ENCODE measurements around the gene PNMA6F.

The PNMA6F gene

DNA sequence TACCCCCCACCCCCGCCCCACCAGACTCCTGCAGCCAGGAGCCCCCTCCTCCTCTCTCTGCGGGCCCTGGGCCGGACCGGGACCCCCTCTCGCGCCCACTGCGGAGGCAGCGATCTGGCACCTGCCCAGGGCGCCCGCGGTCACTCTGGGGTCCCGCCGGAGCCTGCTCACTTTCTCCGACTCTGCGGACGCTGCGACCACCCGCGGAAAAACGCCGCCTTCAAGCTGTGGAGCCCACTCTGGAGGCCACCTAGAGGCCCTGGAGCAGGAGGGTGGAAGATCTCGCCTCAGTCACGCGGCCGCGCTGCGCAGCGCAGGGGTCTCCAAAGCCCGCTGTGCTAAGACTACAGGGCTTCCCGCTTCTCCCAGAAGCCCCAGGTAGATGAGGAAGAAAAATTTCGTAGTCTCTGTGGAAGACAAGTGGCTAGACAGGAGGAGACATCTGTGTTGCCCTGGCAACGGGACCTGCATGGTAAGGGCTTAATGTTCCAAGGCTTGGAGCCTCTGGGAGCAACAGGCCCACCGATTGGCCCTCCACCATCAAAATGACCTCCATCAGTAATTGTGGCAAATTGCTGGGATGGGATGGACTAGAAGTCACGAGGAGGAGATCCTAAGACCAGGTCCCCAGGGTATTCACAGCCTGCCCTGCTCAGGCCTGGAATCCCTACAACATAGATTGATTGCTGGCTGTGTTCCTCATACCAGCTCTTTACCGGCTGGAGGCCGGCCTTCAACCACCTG is at the start of gene PNMA6F:
Gene PNMA6F, minus strand, starts transcription at position 387 of the 744 bp plus-strand sequence. CDS start 1,093 bp downstream, outside the sequence.
- no peak for DNase-seq (ENCODE audit: low spot score)

DNA sequence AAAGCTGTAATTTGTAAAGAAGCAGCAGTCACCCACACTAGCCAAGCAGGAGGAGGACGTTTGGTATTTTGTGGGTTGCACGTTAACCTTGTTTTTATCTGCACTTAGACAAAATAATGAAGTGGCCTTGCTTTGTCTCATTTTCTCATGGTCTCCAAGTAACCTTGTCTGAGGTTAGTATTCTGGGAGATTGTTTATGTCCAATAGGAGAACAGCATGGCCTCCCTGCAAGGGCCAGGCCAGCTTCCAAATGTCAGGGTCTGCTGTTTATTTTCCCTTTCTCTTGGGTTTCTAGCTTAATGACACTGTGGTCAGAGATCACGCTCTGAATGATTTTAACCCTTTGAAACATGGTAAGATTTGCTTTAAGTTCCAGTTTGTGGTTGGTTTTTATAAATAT is 49.7 kb upstream of the PNMA6F start:
- DNase-seq (ENCODE audit: low spot score), result no peak

DNA sequence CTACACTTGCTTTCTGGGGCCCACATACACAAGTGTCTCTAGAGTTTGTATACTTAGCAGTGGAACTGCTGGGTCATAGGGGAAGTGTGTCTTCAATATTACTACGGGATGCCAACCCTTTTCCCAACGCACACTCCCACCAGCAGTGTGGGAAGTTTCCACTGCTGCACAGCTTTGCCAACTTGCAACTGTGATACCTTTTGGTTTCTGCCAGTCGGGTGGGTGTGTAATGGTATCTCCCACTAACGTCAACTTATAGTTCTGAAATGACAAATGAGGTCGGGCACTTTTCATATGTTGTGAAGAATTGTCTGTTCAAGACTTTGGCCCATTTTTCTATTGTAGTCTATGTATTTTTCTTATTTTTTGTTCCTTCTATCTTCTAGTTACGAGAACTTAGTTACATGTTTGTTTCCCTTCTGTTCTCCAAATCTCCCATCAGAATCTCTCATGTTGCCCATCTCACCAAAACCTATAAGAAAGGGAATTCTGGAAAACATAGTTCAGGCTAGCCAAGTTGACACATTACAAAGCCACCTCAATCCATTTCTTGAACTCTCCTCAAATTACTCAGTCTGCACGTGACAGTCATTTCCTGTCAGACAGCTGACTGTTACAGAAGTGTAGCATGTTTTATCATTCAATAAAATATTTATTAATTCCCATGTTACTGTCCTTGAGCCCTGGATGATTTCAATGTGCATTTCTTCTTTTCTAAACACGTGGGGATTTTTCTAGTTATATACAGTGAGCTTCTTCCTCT is 48.9 kb upstream of the PNMA6F start:
- DNase-seq (ENCODE audit: low spot score), result no peak

DNA sequence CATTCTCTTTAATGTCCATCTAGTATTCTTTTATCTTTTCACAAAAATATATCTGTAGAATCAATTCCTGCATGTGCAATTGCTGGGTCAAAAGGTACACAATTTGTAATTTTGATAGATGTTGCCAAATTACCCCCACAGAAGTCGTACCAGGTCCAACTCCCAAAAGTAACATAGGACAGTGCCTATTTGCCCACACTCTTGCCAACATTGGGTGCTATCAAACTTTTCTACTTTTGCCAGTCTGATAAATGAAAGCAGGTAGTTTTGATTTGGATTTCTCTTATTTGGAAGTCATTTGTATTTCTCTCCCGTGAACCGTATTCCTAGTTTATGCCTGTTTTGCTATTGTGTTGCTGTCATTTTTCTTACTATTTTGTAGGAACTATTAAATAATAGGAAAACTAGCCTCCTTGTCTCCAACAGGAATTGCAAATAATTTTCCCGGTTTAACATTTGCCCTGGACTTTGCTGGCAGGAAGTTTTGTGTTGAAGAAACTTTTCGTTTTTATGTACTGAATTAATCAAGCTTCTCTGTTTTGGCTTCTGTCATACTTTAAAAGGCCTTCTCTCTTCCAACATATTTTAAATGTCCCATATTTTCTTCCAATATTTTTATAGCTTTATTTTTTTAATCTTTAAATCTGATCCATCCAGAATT is 45.4 kb upstream of the PNMA6F start:
- no peak for DNase-seq (ENCODE audit: low spot score)

DNA sequence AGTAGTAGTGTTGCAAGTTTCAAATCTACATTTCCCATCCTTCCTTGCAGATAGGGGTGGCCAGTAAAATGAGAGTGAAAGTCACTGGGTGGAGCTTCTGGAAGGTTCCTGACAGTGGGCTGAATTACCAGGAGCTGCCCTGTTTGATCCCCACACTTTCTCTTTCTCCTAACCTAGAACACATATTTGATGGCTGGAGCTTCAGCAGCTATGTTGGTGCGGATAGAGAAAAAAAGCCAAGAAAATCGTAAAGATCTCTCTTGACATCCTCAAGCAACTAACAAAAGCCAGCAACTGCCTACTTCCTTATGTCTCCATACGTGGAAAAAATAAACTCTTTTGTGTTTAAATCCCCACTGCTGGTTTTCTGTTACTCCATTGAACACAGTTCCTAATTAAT is 44.6 kb upstream of the PNMA6F start:
- no peak for DNase-seq (ENCODE audit: low spot score)

DNA sequence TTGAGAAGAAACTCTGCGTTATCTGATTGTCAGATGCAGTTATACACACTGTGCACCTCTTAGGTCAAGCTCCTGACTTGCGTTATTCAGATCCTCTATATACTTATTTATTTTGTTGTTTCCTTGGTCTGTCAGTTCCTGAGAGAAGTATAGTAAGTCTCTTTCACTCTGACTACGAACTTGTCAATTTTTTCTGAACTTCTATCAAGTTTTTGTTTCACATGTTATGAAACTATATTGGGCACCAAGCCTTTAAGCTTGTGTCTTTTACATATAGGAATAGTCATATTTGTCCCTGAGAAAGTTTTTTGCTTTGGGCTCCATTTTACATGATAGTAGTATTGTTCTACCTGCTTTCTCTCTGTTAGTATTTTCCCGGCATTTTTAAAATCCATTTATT is 44.1 kb upstream of the PNMA6F start:
- DNase-seq (ENCODE audit: low spot score), result no peak

DNA sequence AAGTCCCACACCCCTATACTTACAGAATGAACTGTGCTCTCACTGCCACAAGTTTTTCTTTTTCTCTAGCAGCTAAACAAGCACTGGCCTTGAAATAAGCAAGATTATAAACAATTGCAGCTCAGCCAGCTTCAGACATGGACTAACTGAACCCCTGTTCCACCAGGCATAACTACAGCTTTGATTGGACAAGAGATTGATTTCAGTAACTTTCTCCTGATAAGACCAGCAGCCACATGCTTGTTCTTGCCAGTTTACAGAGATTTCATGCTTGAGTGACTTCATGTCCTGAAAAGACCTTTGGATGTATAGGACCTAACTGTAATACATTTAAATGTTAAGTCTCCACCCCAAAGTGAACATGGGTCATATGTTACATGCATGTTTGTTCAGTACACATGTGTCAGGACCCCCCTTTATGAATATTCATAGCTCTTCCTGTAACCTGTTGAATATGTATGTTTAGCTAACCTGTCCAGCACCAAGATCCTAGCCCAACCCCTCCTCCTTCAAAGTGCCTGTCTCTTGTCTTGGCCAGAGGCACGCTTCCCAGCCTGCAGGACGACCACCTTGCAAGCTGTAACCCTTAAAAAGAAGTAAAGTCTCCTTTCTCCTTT is 40.3 kb upstream of the PNMA6F start:
- DNase-seq (ENCODE audit: low spot score), result no peak

DNA sequence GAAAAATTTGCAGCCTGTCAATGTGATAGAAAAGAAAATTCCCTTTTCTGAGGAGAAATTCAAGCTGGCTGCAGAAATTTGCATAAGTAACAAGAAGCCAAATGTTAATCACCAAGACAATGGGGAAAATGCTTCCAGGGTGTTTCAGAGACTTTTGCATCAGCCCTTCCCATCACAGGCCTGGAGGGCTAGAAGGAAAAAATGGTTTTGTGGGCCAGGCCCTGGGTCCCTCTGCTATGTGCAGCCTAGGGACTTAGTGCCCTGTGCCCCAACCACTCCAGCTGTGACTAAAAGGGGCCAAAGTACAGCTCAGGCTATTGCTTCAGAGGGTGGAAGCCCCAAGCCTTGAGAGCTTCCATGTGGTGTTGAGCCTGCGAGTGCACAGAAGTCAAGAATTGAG is 36.3 kb upstream of the PNMA6F start:
- no peak for DNase-seq (ENCODE audit: low spot score)

DNA sequence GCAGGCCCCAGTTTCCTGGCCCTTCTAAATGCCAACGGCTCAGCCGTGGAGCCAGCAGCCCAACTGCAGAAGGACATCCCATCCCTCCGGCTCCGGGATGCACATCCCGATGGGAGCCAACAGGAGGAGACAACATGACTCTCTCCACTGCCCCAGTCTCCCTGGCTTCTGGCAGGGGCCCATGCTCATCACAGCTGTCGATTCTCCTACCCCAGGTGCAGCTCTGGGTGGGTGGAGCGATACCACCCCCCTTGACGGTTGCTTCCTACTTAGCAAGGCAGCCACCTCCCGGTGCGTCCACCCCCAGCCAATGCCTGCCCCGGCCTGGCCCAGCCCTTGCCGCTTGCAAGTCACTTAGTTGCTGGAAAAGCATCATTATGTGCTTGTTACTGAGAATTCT is 31.8 kb upstream of the PNMA6F start:
- DNase-seq (ENCODE audit: low spot score), result no peak

DNA sequence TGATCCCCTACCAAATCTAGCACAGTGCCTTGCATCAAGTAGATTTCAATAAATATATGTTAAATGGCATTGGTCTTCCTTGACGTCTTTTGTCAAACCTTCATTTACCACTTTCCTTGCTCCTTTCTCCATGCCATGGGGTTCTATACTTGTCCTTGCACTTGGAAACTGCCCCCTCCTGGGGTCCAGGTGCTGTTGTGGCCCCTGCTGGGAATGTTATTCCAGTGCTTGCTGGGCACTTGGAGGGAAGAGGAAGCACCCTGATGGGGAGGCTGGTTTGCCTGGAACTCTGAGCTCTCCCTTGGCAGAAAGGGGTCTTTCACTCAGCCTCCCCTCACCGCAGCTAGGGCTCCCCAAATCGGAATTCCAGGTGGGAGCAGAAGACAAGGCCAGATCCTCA is 31.3 kb upstream of the PNMA6F start:
- no peak for DNase-seq (ENCODE audit: low spot score)

DNA sequence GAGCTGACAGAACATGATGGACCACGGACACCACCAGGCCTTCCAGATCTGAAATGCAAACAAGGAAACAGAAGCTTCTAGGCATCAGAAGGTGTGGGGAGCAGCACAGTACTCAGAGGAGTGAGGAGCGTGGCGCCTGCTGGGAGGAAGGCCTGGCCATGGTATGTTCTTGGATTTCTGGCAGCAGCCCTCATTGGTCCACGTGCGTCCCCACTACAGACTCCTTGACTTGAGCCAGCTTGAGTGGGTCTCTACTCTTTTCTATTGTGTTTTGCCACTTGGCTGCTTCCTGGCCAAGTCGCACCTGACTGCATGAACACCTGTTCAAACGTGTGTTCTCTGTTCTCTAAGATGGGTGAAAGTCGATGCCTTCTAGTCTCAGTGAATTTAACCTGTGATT is 30.4 kb upstream of the PNMA6F start:
- no peak for DNase-seq (ENCODE audit: low spot score)

DNA sequence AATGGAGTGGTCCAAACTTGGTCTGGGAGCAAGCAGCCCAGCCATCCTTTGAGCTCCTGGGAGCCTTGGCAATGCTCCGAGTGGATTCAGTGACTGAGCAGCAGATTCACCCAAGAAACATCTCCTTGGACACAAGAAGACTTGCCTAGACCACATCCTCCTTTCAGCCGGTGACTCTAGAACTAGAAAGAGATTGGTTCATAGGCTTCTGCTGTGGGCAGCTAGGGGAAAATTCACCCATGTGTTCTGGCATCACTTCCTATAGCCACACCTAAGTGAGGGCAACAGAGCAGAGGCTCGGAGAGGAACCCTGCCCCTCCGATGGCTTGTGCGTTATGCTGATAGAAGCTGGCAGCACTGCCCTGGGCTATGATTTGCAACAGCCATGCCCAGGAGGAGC is 28.4 kb upstream of the PNMA6F start:
- DNase-seq (ENCODE audit: low spot score), result no peak

DNA sequence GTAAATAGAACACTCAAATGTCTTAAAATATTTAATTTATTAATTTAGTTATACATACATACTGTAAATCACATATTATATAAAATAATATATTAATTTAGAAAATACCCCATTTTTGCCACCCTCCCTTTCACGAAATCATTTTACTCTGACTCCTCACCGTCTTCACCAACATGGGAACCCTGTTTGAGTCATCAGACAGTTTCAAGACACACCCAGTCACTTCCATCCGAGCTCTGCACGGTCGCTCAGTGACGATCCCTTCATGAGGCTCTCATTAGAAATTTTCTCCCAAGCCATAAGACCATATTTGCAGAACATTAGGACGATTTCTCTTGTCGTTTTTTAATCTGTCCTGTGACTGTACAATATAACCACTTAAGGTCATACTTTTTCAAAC is 26.9 kb upstream of the PNMA6F start:
- no peak for DNase-seq (ENCODE audit: low spot score)

DNA sequence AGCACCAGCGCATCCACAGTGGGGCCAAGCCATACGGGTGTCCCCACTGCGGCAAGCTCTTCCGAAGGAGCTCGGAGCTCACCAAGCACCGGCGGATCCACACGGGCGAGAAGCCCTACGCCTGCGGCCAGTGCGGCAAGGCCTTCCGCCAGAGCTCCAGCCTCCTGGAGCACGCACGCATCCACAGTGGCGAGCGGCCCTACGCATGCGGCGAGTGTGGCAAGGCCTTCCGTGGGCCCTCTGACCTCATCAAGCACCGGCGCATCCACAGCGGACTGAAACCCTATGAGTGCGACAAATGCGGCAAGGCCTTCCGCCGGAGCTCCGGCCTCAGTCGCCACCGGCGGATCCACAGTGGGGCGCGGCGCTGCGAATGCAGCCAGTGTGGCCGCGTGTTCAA is 26.0 kb upstream of the PNMA6F start:
- DNase-seq (ENCODE audit: low spot score), result no peak

DNA sequence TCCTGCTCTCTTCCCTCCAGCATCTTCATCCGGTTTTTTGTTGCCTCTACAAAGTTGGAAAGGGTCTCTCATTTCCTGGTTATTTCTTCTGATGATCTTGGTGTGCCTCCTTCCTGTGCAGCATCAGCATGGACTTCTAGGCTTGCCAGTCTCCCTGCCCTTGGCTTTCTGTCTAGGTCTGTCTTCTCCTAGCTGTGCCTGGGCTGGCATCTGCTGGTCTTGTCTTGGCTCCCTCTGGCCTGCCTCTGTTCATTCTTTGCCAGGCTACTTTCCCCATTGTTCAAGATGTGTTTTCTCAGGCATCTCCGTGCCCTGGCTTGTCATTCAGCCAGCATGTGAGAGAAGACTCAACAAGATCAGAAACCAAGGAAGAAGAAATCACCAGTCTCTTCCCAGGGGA is 22.1 kb upstream of the PNMA6F start:
- no peak for DNase-seq (ENCODE audit: low spot score)

DNA sequence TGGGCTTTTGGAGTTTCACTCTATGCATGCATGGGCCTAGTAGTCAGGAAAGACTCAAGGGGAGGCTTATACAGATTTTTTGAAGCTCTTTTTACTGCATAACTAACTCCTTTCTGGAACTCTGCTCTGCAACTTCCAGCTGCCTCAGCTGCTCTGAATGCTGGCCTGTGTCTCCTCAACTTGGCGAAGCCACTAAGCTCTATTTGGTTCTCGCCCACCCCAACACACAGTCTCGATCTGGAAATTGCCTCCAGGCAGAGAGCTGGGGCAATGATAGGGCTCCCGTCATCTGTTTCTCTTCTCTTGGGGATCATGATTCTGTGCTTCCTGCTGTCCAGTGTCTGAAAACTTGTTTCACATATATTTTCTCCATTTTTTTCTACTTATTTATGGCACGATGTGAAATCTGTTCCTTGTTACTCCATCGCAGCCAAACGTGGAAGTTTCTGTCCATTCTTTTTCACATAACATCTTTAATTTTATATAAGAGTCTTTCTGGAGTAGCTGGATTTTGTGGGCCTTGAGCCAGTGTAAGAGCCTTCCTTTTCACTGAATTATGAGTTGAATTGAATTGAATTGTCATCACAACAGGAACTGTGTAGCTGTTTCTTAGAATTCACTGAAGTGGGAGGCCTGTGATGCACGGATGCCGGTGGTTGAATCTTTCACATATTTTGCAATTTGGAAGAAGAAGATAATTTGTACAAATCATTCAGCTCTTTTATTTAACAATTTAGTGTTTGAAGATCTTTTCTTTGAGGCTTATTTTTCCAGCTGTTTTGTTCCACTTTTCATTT is 21.4 kb upstream of the PNMA6F start:
- DNase-seq (ENCODE audit: low spot score), result no peak

DNA sequence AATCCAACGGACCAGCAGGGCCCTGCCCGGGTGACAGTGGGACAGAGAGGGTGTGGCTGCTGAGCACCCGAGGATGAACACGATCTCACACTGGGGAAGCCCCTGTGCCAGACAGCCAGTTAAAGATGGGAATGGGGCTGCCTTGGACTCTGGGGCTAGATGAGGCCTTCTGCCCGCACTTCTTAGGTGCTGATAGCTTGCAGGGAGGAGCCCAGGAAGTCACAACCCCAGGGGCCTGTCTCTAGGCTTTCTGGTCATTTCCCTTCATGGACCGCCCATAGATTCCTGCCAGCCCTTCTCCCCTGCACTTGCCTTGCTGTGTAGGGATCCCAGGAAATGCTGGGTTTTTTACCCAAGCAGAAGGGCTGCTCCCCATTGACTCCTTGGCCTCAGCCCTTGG is 18.5 kb upstream of the PNMA6F start:
- no peak for DNase-seq (ENCODE audit: low spot score)

DNA sequence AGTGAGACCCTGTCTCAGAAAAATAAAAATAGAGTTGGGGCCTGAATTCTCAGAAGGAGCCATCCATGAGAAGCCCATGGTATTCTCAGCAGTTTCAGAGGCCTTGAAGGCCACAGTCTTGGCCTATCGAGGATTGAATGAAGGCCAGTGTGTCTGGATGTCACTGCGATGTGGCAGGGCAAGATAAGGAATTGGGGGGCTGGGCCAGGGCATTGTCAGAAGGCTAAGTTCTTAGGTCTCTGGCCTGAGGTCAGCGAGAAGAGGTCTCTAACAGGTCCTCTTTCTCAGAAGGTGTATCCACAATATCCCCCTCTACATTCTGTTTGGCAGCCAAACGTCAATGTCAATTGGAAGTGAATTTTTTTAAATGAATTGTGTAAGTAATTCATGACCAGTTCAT is 18.1 kb upstream of the PNMA6F start:
- DNase-seq (ENCODE audit: low spot score), result no peak

DNA sequence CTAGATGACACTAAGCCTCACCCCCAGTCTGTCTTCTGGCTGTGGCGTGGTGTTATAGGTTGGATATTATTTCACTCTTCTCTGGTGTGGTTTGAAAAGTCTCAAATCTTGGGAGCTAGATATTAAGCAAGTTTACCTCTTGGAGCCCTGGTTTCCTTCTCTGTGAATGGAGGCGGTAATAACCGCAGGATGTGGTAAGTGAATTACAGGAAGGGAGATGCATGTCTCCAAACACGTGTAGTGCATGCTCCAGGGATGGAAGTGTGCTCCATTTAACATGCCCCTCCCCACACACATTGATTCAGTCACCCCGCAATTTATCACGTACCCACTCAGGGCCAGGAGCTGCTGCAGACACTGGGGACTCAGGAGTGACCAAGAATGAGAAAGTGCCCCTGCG is 17.3 kb upstream of the PNMA6F start:
- DNase-seq (ENCODE audit: low spot score), result no peak

DNA sequence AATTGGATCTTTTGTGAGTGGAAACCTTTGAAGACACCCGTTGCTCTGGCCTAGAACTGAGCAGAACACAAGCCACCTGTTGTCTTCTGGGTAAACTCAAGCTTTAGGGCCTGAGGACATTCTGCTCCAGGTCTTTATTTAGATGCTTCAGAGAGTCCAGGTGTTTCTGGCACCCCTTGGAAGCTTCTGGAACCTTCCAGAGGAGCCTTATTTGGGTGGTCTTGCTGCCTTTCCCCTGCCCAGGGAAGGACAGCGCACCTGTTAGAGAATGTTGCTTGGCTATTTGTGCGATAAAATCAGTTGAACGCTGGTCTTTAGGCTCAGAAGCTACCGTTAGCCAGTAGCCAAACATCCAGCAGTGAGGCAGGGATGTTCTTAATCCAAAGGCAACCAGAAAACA is 15.4 kb upstream of the PNMA6F start:
- DNase-seq (ENCODE audit: low spot score), result no peak

DNA sequence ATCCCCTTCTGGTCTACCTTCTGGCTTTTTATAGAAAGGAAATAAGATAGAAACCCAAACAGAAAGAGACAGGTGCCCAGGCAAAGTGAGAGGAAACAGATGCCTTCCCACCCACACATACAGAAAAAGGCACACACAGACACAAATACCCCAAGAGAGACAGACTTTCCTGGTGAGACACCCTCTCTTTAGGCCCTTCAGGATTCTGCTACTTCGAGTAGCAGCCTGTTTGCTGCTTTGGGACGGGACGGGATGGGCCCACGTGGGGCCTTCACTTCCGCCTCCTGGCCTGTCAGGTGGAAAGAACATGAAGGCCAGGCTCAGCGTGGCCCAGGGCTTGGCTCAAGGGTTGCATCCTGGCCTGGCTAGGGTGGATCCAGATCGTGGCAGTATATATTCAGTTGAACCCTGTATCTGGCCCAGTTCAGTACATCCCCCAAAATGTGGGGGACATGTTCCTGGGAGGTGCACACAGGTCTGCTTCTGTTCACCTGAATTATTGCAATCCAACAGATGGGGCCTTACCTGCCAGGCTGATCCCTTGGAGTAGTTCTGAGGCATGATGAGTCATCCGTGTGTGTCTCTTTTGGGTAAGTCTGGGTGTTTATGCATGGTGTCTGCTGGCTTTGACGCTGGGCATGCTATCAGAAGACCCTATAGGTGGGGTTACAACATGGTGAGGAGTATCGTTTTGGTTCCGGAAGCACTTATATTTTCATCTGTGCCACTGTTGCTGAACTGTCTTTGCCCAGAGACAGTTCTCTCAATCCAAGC is 14.7 kb upstream of the PNMA6F start:
- DNase-seq (ENCODE audit: low spot score), result no peak

All from AG08395 (cell line).